ENCODE data around the gene SF3A2.

Gene SF3A2

DNA sequence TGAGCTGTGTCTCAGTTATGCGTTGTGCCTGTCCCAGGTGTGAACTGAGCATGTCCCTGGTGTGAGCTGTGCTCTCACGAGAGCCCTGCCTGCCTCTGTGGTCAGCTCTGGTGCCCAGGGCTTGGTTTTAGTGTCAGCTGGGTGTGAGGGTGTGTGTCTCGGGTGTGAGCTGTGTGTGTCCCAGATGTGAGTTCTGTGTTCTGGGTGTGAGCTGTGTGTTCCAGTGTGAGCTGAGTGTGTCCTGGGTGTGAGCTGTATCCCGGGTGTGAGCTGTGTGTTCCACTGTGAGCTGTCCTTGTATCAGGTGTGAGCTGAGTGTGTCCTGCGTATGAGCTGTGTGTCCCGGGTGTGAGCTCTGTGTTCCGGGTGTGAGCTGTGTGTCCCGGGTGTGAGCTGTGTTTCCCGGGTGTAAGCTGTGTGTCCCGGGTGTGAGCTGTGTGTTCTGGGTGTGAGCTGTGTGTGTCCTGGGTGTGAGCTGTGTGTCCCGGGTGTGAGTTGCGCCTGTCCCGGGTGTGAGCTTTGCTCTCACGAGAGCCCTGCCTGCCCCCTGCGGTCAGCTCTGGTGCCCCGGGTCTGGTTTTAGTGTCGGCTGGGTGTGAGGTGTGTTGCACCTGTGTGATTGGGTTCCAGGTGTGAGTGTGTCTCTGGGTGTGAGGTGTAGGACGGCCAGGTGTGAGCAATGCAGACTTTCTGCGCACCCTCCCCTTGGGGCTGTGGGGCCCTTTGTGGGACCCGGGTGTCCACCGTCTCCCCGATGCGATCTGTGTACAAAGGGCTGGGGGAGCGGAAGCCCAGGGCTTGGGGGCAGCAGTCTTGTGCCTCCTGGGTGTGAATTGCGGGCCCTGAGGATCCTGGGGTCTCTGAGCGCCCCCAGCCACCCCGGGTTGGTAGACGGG is 52.4 kb downstream of the SF3A2 start:
- no peaks in the 10 kb centered on the region for H3K27me3 Mint-ChIP-seq
- peak overlapping the region; percentile 54 for H3K27ac Mint-ChIP-seq
- no peaks in the 10 kb centered on the region for H3K9me3 Mint-ChIP-seq (ENCODE audit: low read depth)
- peak overlapping the region; percentile 83 for H3K4me3 Mint-ChIP-seq
- no peaks in the 10 kb centered on the region for H3K36me3 Mint-ChIP-seq
- H3K4me1 Mint-ChIP-seq (ENCODE audit: low read depth) = peaks cover 20% of the 10 kb centered on the region

DNA sequence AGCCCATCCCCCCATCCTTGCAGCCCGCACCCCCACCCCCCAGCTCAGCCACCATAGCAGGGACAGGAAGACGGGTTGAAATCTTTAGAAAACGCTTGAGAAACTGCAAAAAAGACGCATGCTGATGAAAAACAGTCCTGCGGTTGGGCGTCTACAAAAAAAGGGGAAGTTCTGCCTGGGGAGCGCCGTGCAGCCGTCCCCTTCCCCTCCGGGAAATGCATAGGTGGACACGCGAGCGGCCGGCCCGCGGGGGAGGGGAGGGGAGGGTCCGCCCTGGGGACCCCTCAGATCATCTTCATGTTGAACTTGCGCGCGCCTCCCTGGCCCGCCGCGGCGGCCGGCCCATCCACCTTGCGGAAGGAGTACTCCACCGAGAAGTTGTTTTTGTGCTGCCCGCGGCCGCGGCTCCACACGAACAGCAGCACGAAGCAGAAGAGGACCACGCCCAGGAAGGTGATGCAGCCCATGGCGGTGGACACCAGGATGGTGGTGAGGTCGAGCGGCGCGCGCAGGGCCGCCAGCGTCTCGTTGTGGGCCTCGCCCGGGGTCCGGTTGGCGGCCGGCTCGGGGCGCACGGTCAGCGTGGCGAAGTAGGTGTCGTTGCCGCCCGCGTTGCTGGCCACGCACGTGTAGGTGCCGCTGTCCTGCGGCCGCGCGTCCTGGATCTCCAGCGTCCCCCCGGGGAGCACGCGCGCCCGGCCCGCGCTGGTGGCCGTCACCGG is 53.3 kb downstream of the SF3A2 start:
- Mint-ChIP-seq H3K4me1 (ENCODE audit: low read depth) (peaks cover 20% of the 10 kb centered on the region), H3K27ac (peak overlapping the region; percentile 73), H3K4me3 (peak overlapping the region; percentile 83), H3K36me3 (no peaks in the 10 kb centered on the region), H3K27me3 (no peaks in the 10 kb centered on the region), H3K9me3 (ENCODE audit: low read depth) (no peaks in the 10 kb centered on the region)

DNA sequence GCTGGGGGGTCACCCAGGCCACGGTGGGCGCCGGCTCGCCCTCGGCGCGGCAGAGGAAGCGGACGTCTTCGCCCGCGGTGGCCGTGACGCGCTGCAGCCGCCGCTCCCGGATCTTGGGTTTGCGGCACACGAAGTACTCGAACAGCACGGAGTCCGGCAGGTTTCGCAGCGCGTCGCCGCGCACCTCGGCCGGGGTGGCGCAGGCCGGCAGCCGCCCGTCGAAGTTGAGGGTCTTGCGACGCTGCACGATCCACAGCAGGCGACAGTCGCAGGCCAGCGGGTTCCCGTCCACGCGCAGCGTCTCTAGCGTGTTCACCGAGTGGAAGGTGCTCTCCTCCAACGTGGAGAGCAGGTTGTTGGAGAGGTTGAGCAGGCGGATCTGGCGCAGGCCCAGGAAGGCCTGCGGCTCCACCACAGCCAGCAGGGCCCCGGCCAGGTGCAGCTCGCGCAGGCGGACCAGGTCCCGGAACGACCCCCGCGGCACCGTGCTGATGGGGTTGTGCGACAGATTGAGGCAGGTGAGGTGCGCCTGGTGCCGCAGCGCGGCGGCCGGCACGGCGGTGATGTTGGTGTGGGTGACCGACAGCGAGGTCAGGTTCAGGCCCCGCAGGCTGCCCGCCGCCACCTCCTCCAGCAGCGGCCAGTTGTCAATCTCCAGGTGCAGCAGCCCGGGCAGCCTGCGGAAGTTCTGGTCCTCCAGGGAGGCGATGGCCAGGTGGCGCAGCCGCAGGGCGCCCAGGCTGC is 54.0 kb downstream of the SF3A2 start:
- peaks cover 20% of the 10 kb centered on the region for H3K4me1 Mint-ChIP-seq (ENCODE audit: low read depth)
- no peaks in the 10 kb centered on the region for H3K27me3 Mint-ChIP-seq
- H3K36me3 Mint-ChIP-seq = no peaks in the 10 kb centered on the region
- H3K9me3 Mint-ChIP-seq (ENCODE audit: low read depth) = no peaks in the 10 kb centered on the region
- H3K4me3 Mint-ChIP-seq = peak overlapping the region; percentile 69
- H3K27ac Mint-ChIP-seq = no peak overlapping the region

DNA sequence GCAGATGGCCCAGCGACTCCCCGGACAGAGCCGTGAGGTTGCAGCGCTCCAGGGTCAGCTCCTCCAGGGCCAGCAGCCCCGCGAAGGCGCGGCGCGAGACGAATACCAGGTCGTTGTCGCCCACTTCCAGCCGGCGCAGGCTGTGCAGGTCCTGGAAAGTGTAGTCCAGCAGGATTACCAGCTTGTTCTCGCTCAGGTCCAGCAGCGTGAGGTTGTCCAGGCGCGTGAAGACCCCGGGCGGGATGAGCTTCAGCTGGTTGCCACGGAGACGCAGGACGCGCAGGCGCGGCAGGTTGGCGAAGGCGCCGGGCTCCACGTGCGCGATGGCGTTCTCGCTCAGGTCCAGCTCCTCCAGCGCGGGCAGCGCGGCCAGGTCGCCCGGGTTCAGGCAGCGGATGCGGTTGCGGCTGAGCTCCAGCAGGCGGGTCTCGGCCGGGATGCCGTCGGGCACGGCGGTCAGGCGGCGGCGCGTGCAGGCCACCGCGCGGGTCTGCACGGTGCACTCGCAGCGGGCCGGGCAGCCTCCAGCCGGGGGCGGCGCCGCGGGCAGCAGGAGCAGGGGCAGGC is 54.6 kb downstream of the SF3A2 start:
- H3K27ac Mint-ChIP-seq = no peak overlapping the region
- H3K27me3 Mint-ChIP-seq = no peaks in the 10 kb centered on the region
- H3K4me1 Mint-ChIP-seq (ENCODE audit: low read depth) = peaks cover 20% of the 10 kb centered on the region
- H3K36me3 Mint-ChIP-seq = no peaks in the 10 kb centered on the region
- no peaks in the 10 kb centered on the region for H3K9me3 Mint-ChIP-seq (ENCODE audit: low read depth)
- peak overlapping the region; percentile 69 for H3K4me3 Mint-ChIP-seq

DNA sequence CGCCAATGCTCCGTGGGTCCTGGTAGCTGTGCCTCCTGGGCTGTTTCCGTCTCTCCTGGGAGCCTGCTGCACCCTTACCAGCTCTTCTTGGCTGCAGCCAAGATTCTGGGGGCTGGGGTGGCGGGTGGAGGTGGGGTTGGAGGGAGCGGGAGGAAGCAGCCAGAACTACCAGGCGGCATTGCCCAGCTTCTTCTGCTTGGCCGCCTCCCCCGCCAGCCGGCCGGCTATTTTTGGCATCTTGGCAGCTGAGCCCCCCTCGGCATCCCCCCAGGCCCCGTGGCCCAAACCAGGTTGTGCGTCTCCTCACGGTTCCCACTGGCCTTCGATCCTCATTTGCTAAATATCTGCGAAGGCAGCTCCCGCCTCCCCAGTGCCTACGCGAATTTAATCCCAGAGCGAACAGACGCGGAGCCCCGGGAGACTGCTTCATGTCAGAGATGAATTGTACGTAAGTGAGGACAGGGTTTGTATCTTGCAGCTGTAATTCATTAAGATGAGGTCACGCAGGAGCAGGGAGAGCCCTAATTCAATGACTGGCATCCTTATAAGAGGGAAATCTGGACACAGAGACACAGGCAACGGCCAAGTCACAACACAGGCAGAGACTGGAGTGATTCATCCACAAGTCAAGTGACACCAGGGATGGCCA is 58.2 kb downstream of the SF3A2 start:
- Mint-ChIP-seq H3K4me3 (no peak overlapping the region), H3K27me3 (no peaks in the 10 kb centered on the region), H3K36me3 (no peaks in the 10 kb centered on the region), H3K9me3 (ENCODE audit: low read depth) (no peaks in the 10 kb centered on the region), H3K27ac (no peak overlapping the region), H3K4me1 (ENCODE audit: low read depth) (peaks cover 6% of the 10 kb centered on the region)

DNA sequence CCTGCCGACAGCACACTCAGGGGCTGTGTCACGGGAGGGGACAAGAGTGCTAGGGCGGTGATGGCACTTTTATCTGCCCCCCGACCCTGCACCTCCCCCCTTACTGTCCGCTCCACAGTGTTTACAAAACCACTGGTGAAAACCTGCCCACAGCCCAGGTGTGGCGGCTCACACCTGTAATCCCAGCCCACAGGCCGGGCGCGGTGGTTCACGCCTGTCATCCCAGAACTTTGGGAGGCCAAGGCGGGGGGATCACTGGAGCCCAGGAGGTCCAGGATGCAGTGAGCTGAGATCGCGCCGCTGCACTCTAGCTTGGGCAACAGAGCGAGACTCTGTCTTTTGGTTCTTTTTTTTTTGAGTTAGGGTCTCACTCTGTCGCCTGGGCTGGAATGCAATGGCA is 59.5 kb downstream of the SF3A2 start:
- H3K36me3 Mint-ChIP-seq = no peaks in the 10 kb centered on the region
- H3K4me3 Mint-ChIP-seq = no peak overlapping the region
- no peak overlapping the region for H3K27ac Mint-ChIP-seq
- no peaks in the 10 kb centered on the region for H3K9me3 Mint-ChIP-seq (ENCODE audit: low read depth)
- peaks cover 4% of the 10 kb centered on the region for H3K4me1 Mint-ChIP-seq (ENCODE audit: low read depth)
- H3K27me3 Mint-ChIP-seq = no peaks in the 10 kb centered on the region

Measured in activated naive CD8-positive, alpha-beta T cell (primary cell).